Measurements from ENCODE around the gene IQSEC2. TPM values are rescaled to one million over a fixed set of nuclear protein-coding genes. Genes with fewer than 3 reads are reported as not detected.

Gene IQSEC2
- total RNA-seq, 1 experiment from 2014 or later: 48.2 TPM

DNA sequence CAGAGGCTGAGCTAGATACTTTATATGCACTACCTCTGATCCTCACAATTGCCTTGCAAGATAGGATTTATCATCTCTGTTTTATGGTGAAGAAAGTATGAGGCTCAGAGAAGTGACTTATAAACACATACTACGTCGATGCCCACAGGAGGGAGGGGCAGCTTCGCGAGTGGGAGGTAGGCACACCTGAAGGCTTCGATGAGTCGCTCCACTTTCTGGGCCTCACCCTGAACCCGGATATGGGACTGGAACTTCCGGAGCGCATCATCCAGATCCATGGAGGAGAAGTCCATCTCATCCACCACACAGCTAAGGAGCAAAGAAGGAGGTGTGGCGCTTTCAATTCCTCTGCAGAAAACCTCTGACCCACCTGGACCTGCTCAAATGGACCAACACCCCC, 33.5 kb downstream of the IQSEC2 start:
- H3K4me3 Mint-ChIP-seq: no peak overlapping the region
- H3K9me3 Mint-ChIP-seq: no peaks in the 10 kb centered on the region
- CTCF ChIA-PET: no interaction called here

GRCh38 chrX:53246231-53246630, 35.2 kb downstream of the IQSEC2 start:
- no peaks in the 10 kb centered on the region for H3K4me1 Mint-ChIP-seq
- no peak for TF ChIP-seq HMGA2 (CRISPR knock-in tag; IDR thresholded peaks at IDR 0.05)
- CTCF ChIA-PET: no interaction called here
- DNase-seq (ENCODE audit: low spot score) (no peak), ATAC-seq (no peak)
- POLR2A ChIA-PET: no interaction called here
- no peaks in the 10 kb centered on the region for H3K27me3 Mint-ChIP-seq (ENCODE audit: low read depth)
- H3K4me3 Mint-ChIP-seq: no peak overlapping the region
- no peaks in the 10 kb centered on the region for H3K9me3 Mint-ChIP-seq
- H3K36me3 Mint-ChIP-seq: peaks cover 18% of the 10 kb centered on the region
- H3K27ac Mint-ChIP-seq: no peak overlapping the region

More for the DNA sequence above, 33.5 kb downstream of the IQSEC2 start:
- no peaks in the 10 kb centered on the region for H3K27me3 Mint-ChIP-seq (ENCODE audit: low read depth)
- ATAC-seq: no peak
- H3K4me1 Mint-ChIP-seq: no peaks in the 10 kb centered on the region
- DNase-seq (ENCODE audit: low spot score): no peak
- TF ChIP-seq ETV6 (CRISPR knock-in tag; IDR thresholded peaks at IDR 0.05) (no peak), SMAD3 (CRISPR knock-in tag; IDR thresholded peaks at IDR 0.05; ENCODE audit: borderline replicate concordance) (no peak), RORB (CRISPR knock-in tag; IDR thresholded peaks at IDR 0.05) (no peak), USF1 (CRISPR knock-in tag; IDR thresholded peaks at IDR 0.05) (no peak), TEAD4 (CRISPR knock-in tag; IDR thresholded peaks at IDR 0.05) (no peak), ATF1 (CRISPR knock-in tag; IDR thresholded peaks at IDR 0.05) (no peak), FOXP1 (CRISPR knock-in tag; IDR thresholded peaks at IDR 0.05; ENCODE audit: borderline replicate concordance) (no peak), IRF2 (CRISPR knock-in tag; IDR thresholded peaks at IDR 0.05; ENCODE audit: borderline replicate concordance, low read depth) (no peak)
- TF ChIP-seq, protein P1, sequence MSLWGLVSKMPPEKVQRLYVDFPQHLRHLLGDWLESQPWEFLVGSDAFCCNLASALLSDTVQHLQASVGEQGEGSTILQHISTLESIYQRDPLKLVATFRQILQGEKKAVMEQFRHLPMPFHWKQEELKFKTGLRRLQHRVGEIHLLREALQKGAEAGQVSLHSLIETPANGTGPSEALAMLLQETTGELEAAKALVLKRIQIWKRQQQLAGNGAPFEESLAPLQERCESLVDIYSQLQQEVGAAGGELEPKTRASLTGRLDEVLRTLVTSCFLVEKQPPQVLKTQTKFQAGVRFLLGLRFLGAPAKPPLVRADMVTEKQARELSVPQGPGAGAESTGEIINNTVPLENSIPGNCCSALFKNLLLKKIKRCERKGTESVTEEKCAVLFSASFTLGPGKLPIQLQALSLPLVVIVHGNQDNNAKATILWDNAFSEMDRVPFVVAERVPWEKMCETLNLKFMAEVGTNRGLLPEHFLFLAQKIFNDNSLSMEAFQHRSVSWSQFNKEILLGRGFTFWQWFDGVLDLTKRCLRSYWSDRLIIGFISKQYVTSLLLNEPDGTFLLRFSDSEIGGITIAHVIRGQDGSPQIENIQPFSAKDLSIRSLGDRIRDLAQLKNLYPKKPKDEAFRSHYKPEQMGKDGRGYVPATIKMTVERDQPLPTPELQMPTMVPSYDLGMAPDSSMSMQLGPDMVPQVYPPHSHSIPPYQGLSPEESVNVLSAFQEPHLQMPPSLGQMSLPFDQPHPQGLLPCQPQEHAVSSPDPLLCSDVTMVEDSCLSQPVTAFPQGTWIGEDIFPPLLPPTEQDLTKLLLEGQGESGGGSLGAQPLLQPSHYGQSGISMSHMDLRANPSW (CRISPR knock-in tag; conservative IDR thresholded peaks at IDR 0.05; ENCODE audit: low read depth): no peak
- H3K27ac Mint-ChIP-seq: no peak overlapping the region
- POLR2A ChIA-PET: no interaction called here
- peaks cover 18% of the 10 kb centered on the region for H3K36me3 Mint-ChIP-seq

- DNase-seq (ENCODE audit: low spot score) (no peak), ATAC-seq (no peak)
- Mint-ChIP-seq H3K9me3 (no peaks in the 10 kb centered on the region), H3K4me3 (no peak overlapping the region), H3K27ac (no peak overlapping the region), H3K4me1 (no peaks in the 10 kb centered on the region), H3K27me3 (ENCODE audit: low read depth) (no peaks in the 10 kb centered on the region), H3K36me3 (peaks cover 18% of the 10 kb centered on the region)
- CTCF ChIA-PET: interaction anchor here (0.5 to 1.2 kb wide), 4 partner anchors 12 to 68 kb away, joined by 3 to 5 read pairs (median 4); no protein-coding TSS in a partner anchor
- POLR2A ChIA-PET: interaction anchor here (0.6 kb wide), 1 partner anchor 118 kb away, joined by 3 read pairs; no protein-coding TSS in a partner anchor
- TF ChIP-seq ZNF425 (CRISPR knock-in tag; conservative IDR thresholded peaks at IDR 0.05): no peak
- no peak for TF ChIP-seq ZNF532 (CRISPR knock-in tag; IDR thresholded peaks at IDR 0.05; ENCODE audit: borderline replicate concordance)
- no peak for TF ChIP-seq ETV6 (CRISPR knock-in tag; IDR thresholded peaks at IDR 0.05)
- no peak for TF ChIP-seq TP53 (CRISPR knock-in tag; IDR thresholded peaks at IDR 0.05)
- no peak for TF ChIP-seq MXD4 (CRISPR knock-in tag; IDR thresholded peaks at IDR 0.05; ENCODE audit: borderline replicate concordance)
- TF ChIP-seq RORB (CRISPR knock-in tag; IDR thresholded peaks at IDR 0.05): no peak
- TF ChIP-seq RELA (CRISPR knock-in tag; IDR thresholded peaks at IDR 0.05; ENCODE audit: borderline replicate concordance): no peak
- TF ChIP-seq CDX4 (CRISPR knock-in tag; IDR thresholded peaks at IDR 0.05; ENCODE audit: borderline replicate concordance): no peak
- TF ChIP-seq, protein P2, sequence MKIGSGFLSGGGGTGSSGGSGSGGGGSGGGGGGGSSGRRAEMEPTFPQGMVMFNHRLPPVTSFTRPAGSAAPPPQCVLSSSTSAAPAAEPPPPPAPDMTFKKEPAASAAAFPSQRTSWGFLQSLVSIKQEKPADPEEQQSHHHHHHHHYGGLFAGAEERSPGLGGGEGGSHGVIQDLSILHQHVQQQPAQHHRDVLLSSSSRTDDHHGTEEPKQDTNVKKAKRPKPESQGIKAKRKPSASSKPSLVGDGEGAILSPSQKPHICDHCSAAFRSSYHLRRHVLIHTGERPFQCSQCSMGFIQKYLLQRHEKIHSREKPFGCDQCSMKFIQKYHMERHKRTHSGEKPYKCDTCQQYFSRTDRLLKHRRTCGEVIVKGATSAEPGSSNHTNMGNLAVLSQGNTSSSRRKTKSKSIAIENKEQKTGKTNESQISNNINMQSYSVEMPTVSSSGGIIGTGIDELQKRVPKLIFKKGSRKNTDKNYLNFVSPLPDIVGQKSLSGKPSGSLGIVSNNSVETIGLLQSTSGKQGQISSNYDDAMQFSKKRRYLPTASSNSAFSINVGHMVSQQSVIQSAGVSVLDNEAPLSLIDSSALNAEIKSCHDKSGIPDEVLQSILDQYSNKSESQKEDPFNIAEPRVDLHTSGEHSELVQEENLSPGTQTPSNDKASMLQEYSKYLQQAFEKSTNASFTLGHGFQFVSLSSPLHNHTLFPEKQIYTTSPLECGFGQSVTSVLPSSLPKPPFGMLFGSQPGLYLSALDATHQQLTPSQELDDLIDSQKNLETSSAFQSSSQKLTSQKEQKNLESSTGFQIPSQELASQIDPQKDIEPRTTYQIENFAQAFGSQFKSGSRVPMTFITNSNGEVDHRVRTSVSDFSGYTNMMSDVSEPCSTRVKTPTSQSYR (CRISPR knock-in tag; IDR thresholded peaks at IDR 0.05): no peak
- no peak for TF ChIP-seq NR3C1 (CRISPR knock-in tag; conservative IDR thresholded peaks at IDR 0.05; ENCODE audit: low read depth)
These were observed 36.8 kb downstream of the IQSEC2 start for GRCh38 chrX:53244610-53245009.
